ENCODE measurements around the gene PIF1. TPM values are rescaled to one million over a fixed set of nuclear protein-coding genes. Genes with fewer than 3 reads are reported as not detected.
"Not testable (repeated sequence)": the region's sequence is repeated elsewhere in the genome, so short reads cannot be mapped to it uniquely, and the experiment has no call there.

The PIF1 gene
- total RNA-seq, 1 donor from 2014 or later: 2.1 TPM

DNA sequence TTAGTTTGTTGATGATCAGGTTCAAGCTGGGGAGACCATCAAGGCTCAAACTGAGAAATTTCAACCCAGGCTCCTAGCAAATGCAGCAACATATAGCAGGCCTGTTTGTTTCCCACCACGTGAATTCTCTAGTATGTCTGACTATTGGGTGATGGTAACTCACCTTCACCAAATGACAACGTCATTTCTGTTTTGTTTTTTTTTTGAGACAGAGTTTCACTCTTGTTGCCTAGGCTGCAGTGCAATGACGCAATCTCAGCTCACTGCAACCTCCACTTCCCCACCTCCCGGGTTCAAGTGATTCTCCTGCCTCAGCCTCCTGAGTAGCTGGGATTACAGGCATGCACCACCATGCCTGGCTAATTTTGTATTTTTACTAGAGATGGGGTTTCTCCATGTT lies 10.5 kb downstream of the PIF1 start:
- not testable (repeated sequence) for H3K36me3 ChIP-seq (ENCODE audit: control insufficient read depth in 3 of 3, insufficient read depth in 3 of 3, low read length in 3 of 3); H3K27ac ChIP-seq (ENCODE audit: low read depth, low read length)

DNA sequence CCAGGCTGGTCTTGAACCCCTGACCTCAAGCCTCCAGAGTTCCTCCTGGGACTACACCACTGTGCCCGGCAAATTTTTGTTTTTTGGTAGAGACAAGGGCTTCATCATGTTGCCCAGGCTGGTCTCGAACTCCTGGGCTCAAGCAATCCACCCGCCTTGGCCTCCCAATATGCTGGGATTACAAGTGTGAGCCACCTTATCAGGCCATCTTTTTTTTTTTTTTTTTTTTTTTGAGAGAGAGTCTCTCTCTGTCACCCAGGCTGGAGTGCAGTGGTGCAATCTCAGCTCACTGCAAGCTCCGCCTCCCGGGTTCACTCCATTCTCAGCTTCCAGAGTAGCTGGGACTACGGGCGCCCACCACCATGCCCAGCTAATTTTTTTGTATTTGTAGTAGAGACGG lies 11.2 kb downstream of the PIF1 start:
- not testable (repeated sequence) for H3K4me1 ChIP-seq (ENCODE audit: control insufficient read depth in 3 of 3, insufficient read depth in 3 of 3, low read length in 3 of 3); H3K36me3 ChIP-seq (ENCODE audit: control insufficient read depth in 3 of 3, insufficient read depth in 3 of 3, low read length in 3 of 3); H3K9me3 ChIP-seq (ENCODE audit: control insufficient read depth in 3 of 3, low read length in 3 of 3); H3K27ac ChIP-seq (ENCODE audit: low read depth, low read length); H3K27me3 ChIP-seq (ENCODE audit: control insufficient read depth in 3 of 3, insufficient read depth in 3 of 3, low read length in 3 of 3); H3K9ac ChIP-seq (ENCODE audit: low read depth in 1 of 3, low read length in 3 of 3); H3K4me3 ChIP-seq (ENCODE audit: low read length in 3 of 3)

More for the DNA sequence above, 10.5 kb downstream of the PIF1 start:
- H3K4me1 ChIP-seq (ENCODE audit: control insufficient read depth in 3 of 3, insufficient read depth in 3 of 3, low read length in 3 of 3); H3K9ac ChIP-seq (ENCODE audit: low read depth in 1 of 3, low read length in 3 of 3); H3K9me3 ChIP-seq (ENCODE audit: control insufficient read depth in 3 of 3, low read length in 3 of 3); H3K4me3 ChIP-seq (ENCODE audit: low read length in 3 of 3); H3K27me3 ChIP-seq (ENCODE audit: control insufficient read depth in 3 of 3, insufficient read depth in 3 of 3, low read length in 3 of 3): not testable (repeated sequence)

DNA sequence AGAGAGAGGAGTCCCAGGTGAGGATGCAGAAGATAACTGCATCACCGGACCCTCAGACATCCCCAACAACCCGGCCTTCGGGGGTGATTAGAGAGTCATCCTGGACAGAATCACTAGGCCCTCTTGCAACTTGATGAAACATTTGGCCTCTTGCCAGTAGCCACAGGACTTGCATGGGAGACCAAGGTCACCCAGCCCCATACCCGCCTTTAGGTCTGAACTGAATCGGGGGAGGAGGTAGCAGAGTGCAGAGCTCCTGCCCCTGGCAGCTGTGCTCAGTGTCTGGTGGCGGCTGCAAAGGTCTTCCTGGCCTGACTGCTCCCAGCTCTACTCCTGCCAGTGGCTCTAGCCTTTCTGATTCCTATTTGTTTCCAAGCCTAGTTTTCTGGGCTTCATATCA lies 12.4 kb downstream of the PIF1 start:
- Histone ChIP-seq H3K9ac (ENCODE audit: low read depth in 1 of 3, low read length in 3 of 3) (no peak overlapping the region), H3K9me3 (ENCODE audit: control insufficient read depth in 3 of 3, low read length in 3 of 3) (no peaks in the 10 kb centered on the region), H3K36me3 (ENCODE audit: control insufficient read depth in 3 of 3, insufficient read depth in 3 of 3, low read length in 3 of 3) (no peaks in the 10 kb centered on the region), H3K27me3 (ENCODE audit: control insufficient read depth in 3 of 3, insufficient read depth in 3 of 3, low read length in 3 of 3) (no peaks in the 10 kb centered on the region), H3K4me3 (ENCODE audit: low read length in 3 of 3) (no peak overlapping the region), H3K4me1 (ENCODE audit: control insufficient read depth in 3 of 3, insufficient read depth in 3 of 3, low read length in 3 of 3) (no peaks in the 10 kb centered on the region), H3K27ac (ENCODE audit: low read depth, low read length) (no peak overlapping the region)

DNA sequence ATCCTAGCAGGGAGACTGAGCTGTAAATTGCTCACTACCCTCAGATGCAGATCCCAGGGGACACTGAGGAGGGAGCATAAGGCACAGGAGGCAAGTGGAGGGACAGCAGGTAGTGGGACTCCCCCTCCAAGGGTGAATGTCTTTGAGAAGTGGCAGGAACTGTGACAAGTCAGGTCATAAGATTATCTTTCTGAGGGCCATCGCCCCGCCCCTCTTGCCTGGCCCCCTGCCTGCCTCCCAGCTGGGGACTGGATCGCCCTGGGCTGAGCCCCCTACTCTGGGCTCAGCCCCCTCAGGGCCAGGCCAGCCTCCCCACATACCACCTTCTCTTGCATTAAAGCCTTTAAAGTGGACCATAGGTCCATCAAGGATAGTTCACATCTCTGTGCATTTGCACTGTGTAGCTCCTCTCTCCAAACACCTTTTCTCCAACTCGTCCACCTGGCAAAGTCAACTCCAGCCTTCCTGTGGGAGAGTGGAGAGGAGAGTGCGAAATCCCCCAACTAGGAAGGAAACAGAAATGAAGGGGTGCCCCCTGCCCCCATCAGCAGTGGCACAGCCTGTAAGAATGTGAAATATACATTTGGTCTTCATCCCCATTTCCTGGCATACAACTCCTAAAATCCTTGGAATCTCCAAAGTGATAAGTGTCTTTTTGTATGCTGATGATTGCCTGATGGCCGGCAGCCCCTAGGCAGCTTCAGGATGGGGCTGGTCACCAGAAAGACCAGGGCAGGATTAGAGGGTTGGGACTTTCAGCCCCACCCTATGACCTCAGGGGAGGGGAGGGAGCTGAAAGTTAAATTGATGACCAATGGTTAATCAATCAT lies 14.7 kb downstream of the PIF1 start:
- Histone ChIP-seq H3K4me3 (ENCODE audit: low read length in 3 of 3) (no peak overlapping the region), H3K9ac (ENCODE audit: low read depth in 1 of 3, low read length in 3 of 3) (no peak overlapping the region), H3K4me1 (ENCODE audit: control insufficient read depth in 3 of 3, insufficient read depth in 3 of 3, low read length in 3 of 3) (no peaks in the 10 kb centered on the region), H3K36me3 (ENCODE audit: control insufficient read depth in 3 of 3, insufficient read depth in 3 of 3, low read length in 3 of 3) (no peaks in the 10 kb centered on the region), H3K27ac (ENCODE audit: low read depth, low read length) (no peak overlapping the region), H3K9me3 (ENCODE audit: control insufficient read depth in 3 of 3, low read length in 3 of 3) (no peaks in the 10 kb centered on the region), H3K27me3 (ENCODE audit: control insufficient read depth in 3 of 3, insufficient read depth in 3 of 3, low read length in 3 of 3) (peaks cover 0 to 4% (median 0%) of the 10 kb centered on the region in 3 donors)

DNA sequence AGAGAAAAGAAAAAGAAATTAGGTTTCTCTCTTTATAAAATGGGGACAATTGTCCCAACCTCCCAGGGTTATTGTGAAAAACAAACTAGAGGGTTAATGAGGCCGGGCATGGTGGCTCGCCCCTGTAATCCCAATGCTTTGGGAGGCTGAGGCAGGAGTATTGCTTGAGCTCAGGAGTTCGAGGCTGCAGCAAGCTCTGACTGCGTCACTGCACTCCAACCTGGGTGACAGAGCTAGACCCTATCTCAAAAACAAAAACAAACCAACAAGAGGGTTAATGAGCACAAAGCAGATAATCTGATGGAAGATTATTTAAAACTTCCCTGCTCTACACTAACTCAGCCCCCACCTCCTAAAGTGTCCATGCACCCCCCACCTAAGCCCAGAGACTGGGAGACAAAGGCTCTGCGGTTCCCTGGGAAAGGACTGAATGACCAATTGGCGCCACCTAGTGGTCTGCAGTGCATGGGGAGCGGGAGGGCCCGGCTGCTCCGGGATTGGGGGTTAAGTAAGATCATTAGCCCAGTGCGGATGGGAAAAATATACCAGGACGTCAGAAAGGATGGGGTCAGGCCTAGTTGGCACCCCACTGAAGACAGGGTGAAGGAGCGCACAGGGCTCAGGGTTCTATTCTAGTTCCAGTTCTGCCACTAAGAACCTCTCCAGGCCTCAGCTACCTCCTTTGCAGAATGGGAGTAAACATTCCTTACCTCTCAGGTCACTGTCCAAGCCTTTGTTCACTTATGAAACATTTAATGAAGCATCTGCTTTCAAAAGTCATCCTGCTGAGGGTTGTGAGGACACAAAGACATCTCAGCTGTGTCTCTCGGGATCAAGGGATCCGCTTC lies 15.6 kb downstream of the PIF1 start:
- H3K4me1 ChIP-seq (ENCODE audit: control insufficient read depth in 3 of 3, insufficient read depth in 3 of 3, low read length in 3 of 3): no peaks in the 10 kb centered on the region
- peaks cover 0 to 4% (median 0%) of the 10 kb centered on the region in 3 donors for H3K27me3 ChIP-seq (ENCODE audit: control insufficient read depth in 3 of 3, insufficient read depth in 3 of 3, low read length in 3 of 3)
- no peaks in the 10 kb centered on the region for H3K36me3 ChIP-seq (ENCODE audit: control insufficient read depth in 3 of 3, insufficient read depth in 3 of 3, low read length in 3 of 3)
- H3K27ac ChIP-seq (ENCODE audit: low read depth, low read length): no peak overlapping the region
- H3K4me3 ChIP-seq (ENCODE audit: low read length in 3 of 3): no peak overlapping the region
- no peaks in the 10 kb centered on the region for H3K9me3 ChIP-seq (ENCODE audit: control insufficient read depth in 3 of 3, low read length in 3 of 3)
- H3K9ac ChIP-seq (ENCODE audit: low read depth in 1 of 3, low read length in 3 of 3): no peak overlapping the region

- Histone ChIP-seq H3K4me3 (ENCODE audit: low read length in 3 of 3) (no peak overlapping the region), H3K9ac (ENCODE audit: low read depth in 1 of 3, low read length in 3 of 3) (no peak overlapping the region), H3K9me3 (ENCODE audit: control insufficient read depth in 3 of 3, low read length in 3 of 3) (no peaks in the 10 kb centered on the region), H3K36me3 (ENCODE audit: control insufficient read depth in 3 of 3, insufficient read depth in 3 of 3, low read length in 3 of 3) (no peaks in the 10 kb centered on the region), H3K27ac (ENCODE audit: low read depth, low read length) (no peak overlapping the region), H3K4me1 (ENCODE audit: control insufficient read depth in 3 of 3, insufficient read depth in 3 of 3, low read length in 3 of 3) (peaks cover 0 to 4% (median 3%) of the 10 kb centered on the region in 3 donors), H3K27me3 (ENCODE audit: control insufficient read depth in 3 of 3, insufficient read depth in 3 of 3, low read length in 3 of 3) (peaks cover 0 to 4% (median 0%) of the 10 kb centered on the region in 3 donors)
These were observed 16.5 kb downstream of the PIF1 start for GRCh38 chr15:64808785-64809453.

GRCh38 chr15:64807751-64808222 lies 17.7 kb downstream of the PIF1 start:
- H3K27ac ChIP-seq (ENCODE audit: low read depth, low read length): no peak overlapping the region

DNA sequence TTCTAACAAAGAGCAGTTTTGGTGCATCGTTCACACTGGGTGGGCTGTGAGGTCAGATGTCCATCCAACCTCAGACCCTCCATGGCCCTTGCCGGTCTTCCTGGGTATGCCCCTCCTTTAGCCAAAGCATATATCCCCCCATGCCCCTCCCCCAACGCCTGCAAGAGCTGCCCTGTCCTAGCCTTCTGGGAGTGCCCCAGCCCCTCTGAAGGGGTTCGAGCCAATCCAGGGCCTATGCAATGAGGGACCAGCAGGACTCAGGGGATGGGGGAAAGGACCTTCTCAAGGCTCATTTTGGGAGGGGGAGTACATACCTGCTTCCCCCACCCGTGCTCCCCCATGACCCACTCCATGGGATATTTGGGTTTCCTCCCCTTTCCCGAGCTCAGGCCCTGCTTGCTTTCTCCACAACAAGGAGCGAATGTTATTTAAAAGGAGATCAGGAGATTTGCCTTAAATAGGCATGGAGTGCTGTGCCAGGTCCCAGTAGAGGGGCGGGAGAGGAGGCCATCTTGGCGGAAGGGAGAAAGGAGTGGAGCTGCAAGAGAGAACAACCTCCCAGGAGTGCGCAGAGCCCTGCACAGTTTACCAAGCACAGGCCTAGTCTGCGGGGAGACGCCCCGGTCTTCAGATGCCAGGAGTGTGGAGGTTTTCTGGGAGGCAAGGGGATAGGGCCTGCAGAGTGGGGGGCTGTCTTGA lies 18.2 kb downstream of the PIF1 start:
- Histone ChIP-seq H3K36me3 (ENCODE audit: control insufficient read depth in 3 of 3, insufficient read depth in 3 of 3, low read length in 3 of 3) (no peaks in the 10 kb centered on the region), H3K27ac (ENCODE audit: low read depth, low read length) (no peak overlapping the region), H3K9ac (ENCODE audit: low read depth in 1 of 3, low read length in 3 of 3) (no peak overlapping the region), H3K27me3 (ENCODE audit: control insufficient read depth in 3 of 3, insufficient read depth in 3 of 3, low read length in 3 of 3) (peaks cover 0 to 4% (median 0%) of the 10 kb centered on the region in 3 donors), H3K9me3 (ENCODE audit: control insufficient read depth in 3 of 3, low read length in 3 of 3) (no peaks in the 10 kb centered on the region), H3K4me3 (ENCODE audit: low read length in 3 of 3) (no peak overlapping the region), H3K4me1 (ENCODE audit: control insufficient read depth in 3 of 3, insufficient read depth in 3 of 3, low read length in 3 of 3) (peaks cover 0 to 4% (median 3%) of the 10 kb centered on the region in 3 donors)

More at GRCh38 chr15:64807751-64808222, 17.7 kb downstream of the PIF1 start:
- no peaks in the 10 kb centered on the region for H3K36me3 ChIP-seq (ENCODE audit: control insufficient read depth in 3 of 3, insufficient read depth in 3 of 3, low read length in 3 of 3)
- no peak overlapping the region for H3K9ac ChIP-seq (ENCODE audit: low read depth in 1 of 3, low read length in 3 of 3)
- H3K27me3 ChIP-seq (ENCODE audit: control insufficient read depth in 3 of 3, insufficient read depth in 3 of 3, low read length in 3 of 3): peaks cover 0 to 4% (median 0%) of the 10 kb centered on the region in 3 donors
- H3K4me3 ChIP-seq (ENCODE audit: low read length in 3 of 3): no peak overlapping the region
- H3K4me1 ChIP-seq (ENCODE audit: control insufficient read depth in 3 of 3, insufficient read depth in 3 of 3, low read length in 3 of 3): peaks cover 0 to 4% (median 3%) of the 10 kb centered on the region in 3 donors
- H3K9me3 ChIP-seq (ENCODE audit: control insufficient read depth in 3 of 3, low read length in 3 of 3): no peaks in the 10 kb centered on the region

DNA sequence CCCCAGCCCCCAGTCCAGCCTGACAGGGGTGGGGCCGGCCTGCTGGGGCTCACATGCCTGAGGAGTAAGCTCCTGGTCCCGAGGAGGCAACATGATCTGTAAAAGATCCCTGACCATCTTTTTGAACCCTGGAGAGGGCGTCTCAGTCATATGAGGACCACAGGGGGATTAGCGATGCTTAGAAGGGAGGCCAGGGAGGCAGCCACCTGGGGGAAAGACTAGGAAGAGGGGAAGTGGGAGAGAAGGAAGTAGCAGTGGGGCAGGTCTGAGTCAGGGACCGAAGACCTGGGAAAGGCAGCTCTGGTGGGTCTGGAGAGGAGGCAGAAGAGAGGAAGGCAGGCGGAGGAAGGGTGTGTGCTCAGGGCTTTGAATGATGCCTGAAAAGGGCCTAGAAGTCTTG lies 18.9 kb downstream of the PIF1 start:
- Histone ChIP-seq H3K27ac (ENCODE audit: low read depth, low read length) (no peak overlapping the region), H3K36me3 (ENCODE audit: control insufficient read depth in 3 of 3, insufficient read depth in 3 of 3, low read length in 3 of 3) (no peaks in the 10 kb centered on the region), H3K9me3 (ENCODE audit: control insufficient read depth in 3 of 3, low read length in 3 of 3) (no peaks in the 10 kb centered on the region), H3K27me3 (ENCODE audit: control insufficient read depth in 3 of 3, insufficient read depth in 3 of 3, low read length in 3 of 3) (peaks cover 0 to 4% (median 0%) of the 10 kb centered on the region in 3 donors), H3K4me3 (ENCODE audit: low read length in 3 of 3) (no peak overlapping the region), H3K9ac (ENCODE audit: low read depth in 1 of 3, low read length in 3 of 3) (no peak overlapping the region), H3K4me1 (ENCODE audit: control insufficient read depth in 3 of 3, insufficient read depth in 3 of 3, low read length in 3 of 3) (peaks cover 0 to 6% (median 4%) of the 10 kb centered on the region in 3 donors)

All from skeletal muscle tissue (tissue), 4 donors.